AG09309 (cell line): ENCODE results near the gene LIMK2.

ENCODE experiments used
- DNase-seq: peaks from one replicate; pipeline ENCODE4 v3.0.0-alpha.2; 2010; ENCODE audit warnings: low read depth
- H3K4me3 ChIP-seq: 2 replicates; pipeline ENCODE4 v1.5.1; 2011; ENCODE audit warnings: mild to moderate bottlenecking, low read depth, low read length, moderate library complexity; ENCODE audit not compliant: control insufficient read depth
- TF ChIP-seq, protein P1 (sequence below): IDR thresholded peaks from 2 replicates; pipeline ENCODE4 v1.5.1; 2011; ENCODE audit warnings: mild to moderate bottlenecking, low read depth, low read length, inconsistent platforms; ENCODE audit not compliant: insufficient read depth, control insufficient read depth; ENCODE audit errors: missing control alignments

Gene LIMK2

DNA sequence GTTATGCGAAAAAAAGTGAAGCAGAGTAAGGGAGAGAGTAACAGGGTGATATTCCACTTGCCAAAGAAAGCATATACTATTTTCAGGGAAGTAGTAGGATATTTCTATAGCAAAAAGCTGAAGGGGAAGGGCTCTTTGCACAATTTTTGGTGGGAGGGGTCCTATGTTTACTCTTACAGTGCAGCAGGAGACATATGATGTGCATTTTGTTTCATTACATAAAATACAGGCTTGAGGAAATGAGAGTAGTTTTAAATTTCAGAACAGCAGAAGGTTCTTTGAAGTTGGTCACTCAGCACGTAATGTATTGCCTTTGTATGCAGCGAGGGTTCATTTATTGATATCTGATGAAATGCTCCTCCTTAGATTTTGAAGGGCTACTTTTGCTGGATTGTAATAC lies 83.3 kb downstream of the LIMK2 start:
- no peak for DNase-seq
- H3K4me3 ChIP-seq, result no peak overlapping the region
- TF ChIP-seq, protein P1, sequence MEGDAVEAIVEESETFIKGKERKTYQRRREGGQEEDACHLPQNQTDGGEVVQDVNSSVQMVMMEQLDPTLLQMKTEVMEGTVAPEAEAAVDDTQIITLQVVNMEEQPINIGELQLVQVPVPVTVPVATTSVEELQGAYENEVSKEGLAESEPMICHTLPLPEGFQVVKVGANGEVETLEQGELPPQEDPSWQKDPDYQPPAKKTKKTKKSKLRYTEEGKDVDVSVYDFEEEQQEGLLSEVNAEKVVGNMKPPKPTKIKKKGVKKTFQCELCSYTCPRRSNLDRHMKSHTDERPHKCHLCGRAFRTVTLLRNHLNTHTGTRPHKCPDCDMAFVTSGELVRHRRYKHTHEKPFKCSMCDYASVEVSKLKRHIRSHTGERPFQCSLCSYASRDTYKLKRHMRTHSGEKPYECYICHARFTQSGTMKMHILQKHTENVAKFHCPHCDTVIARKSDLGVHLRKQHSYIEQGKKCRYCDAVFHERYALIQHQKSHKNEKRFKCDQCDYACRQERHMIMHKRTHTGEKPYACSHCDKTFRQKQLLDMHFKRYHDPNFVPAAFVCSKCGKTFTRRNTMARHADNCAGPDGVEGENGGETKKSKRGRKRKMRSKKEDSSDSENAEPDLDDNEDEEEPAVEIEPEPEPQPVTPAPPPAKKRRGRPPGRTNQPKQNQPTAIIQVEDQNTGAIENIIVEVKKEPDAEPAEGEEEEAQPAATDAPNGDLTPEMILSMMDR, result no peak

GRCh38 chr22:31295831-31296657 lies 83.9 kb downstream of the LIMK2 start:
- no peak overlapping the region for H3K4me3 ChIP-seq
- TF ChIP-seq, protein P1, result no peak
- DNase-seq, result no peak

GRCh38 chr22:31300896-31301295 lies 88.8 kb downstream of the LIMK2 start:
- TF ChIP-seq, protein P1, result no peak
- no peak overlapping the region for H3K4me3 ChIP-seq
- DNase-seq, result no peak

DNA sequence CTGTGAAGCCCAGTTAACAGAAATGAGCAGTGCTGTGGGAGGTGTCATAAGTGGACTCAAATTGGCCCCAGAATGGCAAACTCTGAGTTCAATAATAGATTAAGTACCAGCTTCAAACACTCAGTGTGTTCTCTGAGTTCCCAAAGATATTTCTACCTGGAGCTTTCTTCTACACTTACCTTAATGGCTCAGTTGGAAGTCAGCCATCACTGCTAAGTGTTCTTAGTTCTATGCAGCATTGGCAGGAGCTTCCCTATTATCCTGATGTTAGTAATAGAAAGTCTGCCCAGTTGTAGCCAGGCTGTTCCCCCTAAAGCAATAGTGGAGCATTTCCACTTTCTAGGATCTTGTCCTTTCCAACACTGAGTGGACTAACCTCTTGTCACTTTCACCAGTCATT lies 89.9 kb downstream of the LIMK2 start:
- H3K4me3 ChIP-seq, result no peak overlapping the region
- no peak for DNase-seq
- TF ChIP-seq, protein P1, result no peak

- no peak overlapping the region for H3K4me3 ChIP-seq
- TF ChIP-seq, protein P1, result no peak
- no peak for DNase-seq
These were observed 90.4 kb downstream of the LIMK2 start for GRCh38 chr22:31302537-31302936.

GRCh38 chr22:31305194-31305593 lies 93.1 kb downstream of the LIMK2 start:
- TF ChIP-seq, protein P1, result no peak
- no peak for DNase-seq
- H3K4me3 ChIP-seq, result no peak overlapping the region
